PC-9 (cell line): ENCODE measurements around the gene NTN4. TPM values are rescaled to one million over a fixed set of nuclear protein-coding genes. Genes with fewer than 3 reads are reported as not detected.

Experiments used
- BruUV-seq: library from RNA; stranded (reverse); fragments of 400-500 nt; replicated peaks from 2 replicates; lab custom pipeline; 2021; lab: Mats Ljungman, UMichigan
- CTCF ChIA-PET: fragments of 300-600 bp; sonication (Branson Sonifier 250); formaldehyde crosslinking; loops from one replicate; lab custom pipeline; 2022; ENCODE audit warnings: antibody characterized with exemption; lab: Charles Lee
- POLR2A ChIA-PET: fragments of 300-600 bp; sonication (Branson Sonifier 250); formaldehyde crosslinking; loops from one replicate; lab custom pipeline; 2022; ENCODE audit warnings: antibody characterized with exemption; ENCODE audit not compliant: unreplicated experiment; lab: Charles Lee
- DNase-seq, 2 experiments: peaks; one replicate each; pipeline versions ENCODE4 v3.0.0 to v3.0.0-alpha.2; 2015 to 2022; ENCODE audit warnings: mixed read lengths in 1 of 2
- H2AFZ ChIP-seq: fragments of 200-600 bp; sonication (generic); 2 replicates; pipeline ENCODE4 v1.8.1; 2017; ENCODE audit warnings: antibody characterized with exemption
- H3F3A ChIP-seq: fragments of 200-600 bp; sonication (generic); 2 replicates; pipeline ENCODE4 v1.8.1; 2017; ENCODE audit warnings: antibody characterized with exemption, mild to moderate bottlenecking, low read depth; ENCODE audit not compliant: insufficient read depth
- H3K27ac ChIP-seq: fragments of 200-600 bp; sonication (generic); 2 replicates; pipeline ENCODE4 v1.6.1; 2016; ENCODE audit warnings: mixed run types
- H3K27me3 ChIP-seq: fragments of 200-600 bp; sonication (generic); 2 replicates; pipeline ENCODE4 v1.6.1; 2016; ENCODE audit warnings: low read depth, mixed run types; ENCODE audit not compliant: insufficient read depth
- H3K36me3 ChIP-seq: fragments of 200-600 bp; sonication (generic); 2 replicates; pipeline ENCODE4 v1.6.1; 2016; ENCODE audit warnings: low read depth, mixed run types
- H3K4me1 ChIP-seq: fragments of 200-600 bp; sonication (generic); replicated peaks from 2 replicates; pipeline ENCODE4 v1.6.1; 2016; ENCODE audit warnings: mixed run types; ENCODE audit not compliant: insufficient read depth
- H3K4me2 ChIP-seq: fragments of 200-600 bp; sonication (generic); 2 replicates; pipeline ENCODE4 v1.6.1; 2017; ENCODE audit warnings: mixed run types
- H3K4me3 ChIP-seq: fragments of 200-600 bp; sonication (generic); 2 replicates; pipeline ENCODE4 v1.6.1; 2016; ENCODE audit warnings: mixed run types
- H3K79me2 ChIP-seq: fragments of 200-600 bp; sonication (generic); 2 replicates; pipeline ENCODE4 v1.6.1; 2017; ENCODE audit warnings: low read depth, mixed run types
- H3K9me2 ChIP-seq: fragments of 200-600 bp; sonication (generic); 2 replicates; pipeline ENCODE4 v1.8.1; 2017; ENCODE audit warnings: mild to moderate bottlenecking; ENCODE audit not compliant: insufficient read depth
- H3K9me3 ChIP-seq: fragments of 200-600 bp; sonication (generic); 2 replicates; pipeline ENCODE4 v1.8.1; 2016; ENCODE audit warnings: low read depth; ENCODE audit not compliant: insufficient read depth
- H4K20me1 ChIP-seq: fragments of 200-600 bp; sonication (generic); 2 replicates; pipeline ENCODE4 v1.8.1; 2017; ENCODE audit not compliant: insufficient read depth
- CTCF ChIP-seq: fragments of 200-600 bp; sonication (generic); conservative IDR thresholded peaks from 2 replicates; pipeline ENCODE4 v1.6.1; 2017; ENCODE audit warnings: mixed run types, antibody characterized with exemption, mild to moderate bottlenecking, moderate library complexity
- EZH2 ChIP-seq: fragments of 200-600 bp; sonication (generic); IDR thresholded peaks from 2 replicates; pipeline ENCODE4 v1.8.0; 2017; ENCODE audit warnings: antibody characterized with exemption, low read depth
- intact Hi-C: fragments of 100-400 bp; cut with micrococcal nuclease; formaldehyde crosslinking; loops from one replicate; pipeline ENCODE4 v1.10.0; 2022; ENCODE audit not compliant: unreplicated experiment
- total RNA-seq: library from RNA; stranded (reverse); gene quantifications from 2 replicates; pipeline ENCODE4 v1.2.3, GENCODE V29; 2021

The NTN4 gene
- total RNA-seq, 1 experiment from 2014 or later = 41.5 TPM

DNA sequence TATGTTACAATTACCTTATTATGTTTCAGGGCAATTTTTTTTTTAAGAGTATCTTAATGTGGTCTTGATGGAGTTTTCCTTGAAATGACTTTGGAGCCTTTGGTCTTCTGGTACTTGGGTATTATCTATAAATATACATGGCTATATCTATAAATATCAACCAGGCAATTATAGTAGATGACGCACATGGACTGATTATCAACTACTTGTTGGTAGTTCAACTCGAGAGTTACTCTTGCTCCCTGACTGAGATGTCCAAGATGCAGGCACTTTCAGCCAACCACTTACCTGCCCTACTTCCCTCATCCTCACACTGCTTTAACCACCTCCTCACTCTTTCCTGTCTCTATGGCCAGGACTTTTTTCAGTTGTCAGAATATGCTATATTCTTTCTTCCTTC is 85.4 kb downstream of the NTN4 start:
- Histone ChIP-seq H2AFZ (no peak overlapping the region), H3K4me3 (no peak overlapping the region), H3K9me3 (no peaks in the 10 kb centered on the region), H3K4me1 (peaks cover 25% of the 10 kb centered on the region), H3K79me2 (no peaks in the 10 kb centered on the region; the same call in 1 of the 2 replicates), H3K27me3 (no peaks in the 10 kb centered on the region), H3K4me2 (no peak overlapping the region), H3K9me2 (no peaks in the 10 kb centered on the region), H3K36me3 (peaks cover 35% of the 10 kb centered on the region), H3F3A (peaks cover 36% of the 10 kb centered on the region), H4K20me1 (no peaks in the 10 kb centered on the region), H3K27ac (0 out of 2 replicates have a peak overlapping the region, but pooled peaks have one; percentile 10)
- no TSS peak for BruUV-seq
- DNase-seq = no peak
- intact Hi-C loops = no loop called here
- ChIA-PET POLR2A (no interaction called here), CTCF (no interaction called here)
- no peak for TF ChIP-seq CTCF
- no peak for TF ChIP-seq EZH2

GRCh38 chr12:95703986-95704385 is 86.6 kb downstream of the NTN4 start:
- POLR2A ChIA-PET = interaction anchor here (0.6 kb wide), 1 partner anchor 708 kb away, joined by 3 read pairs; no protein-coding TSS in a partner anchor
- TF ChIP-seq EZH2 (no peak), CTCF (no peak)
- Histone ChIP-seq H3K9me2 (no peaks in the 10 kb centered on the region), H3K27me3 (no peaks in the 10 kb centered on the region), H3K9me3 (no peaks in the 10 kb centered on the region), H2AFZ (no peak overlapping the region), H3F3A (peaks cover 48% of the 10 kb centered on the region), H3K4me2 (no peak overlapping the region), H3K27ac (peak overlapping the region; percentile 96; the same call in 1 of the 2 replicates), H3K4me3 (no peak overlapping the region), H3K4me1 (peaks cover 36% of the 10 kb centered on the region), H4K20me1 (no peaks in the 10 kb centered on the region), H3K79me2 (no peaks in the 10 kb centered on the region; the same call in 1 of the 2 replicates), H3K36me3 (peaks cover 38% of the 10 kb centered on the region)
- no TSS peak for BruUV-seq
- no peak for DNase-seq
- CTCF ChIA-PET = no interaction called here
- intact Hi-C loops = loop anchor here (5.0 kb wide), 2 partner anchors 82 to 98 kb away; no protein-coding TSS in a partner anchor

GRCh38 chr12:95701722-95702418 is 88.7 kb downstream of the NTN4 start:
- peak overlapping the region; percentile 96 for H3K27ac ChIP-seq
- ChIA-PET POLR2A (no interaction called here), CTCF (no interaction called here)
- H2AFZ ChIP-seq = no peak overlapping the region
- BruUV-seq = no TSS peak
- TF ChIP-seq CTCF = no peak
- no peak for TF ChIP-seq EZH2
- H3F3A ChIP-seq = peaks cover 49% of the 10 kb centered on the region
- peaks cover 46% of the 10 kb centered on the region for H3K36me3 ChIP-seq
- no peaks in the 10 kb centered on the region; the same call in 1 of the 2 replicates for H3K79me2 ChIP-seq
- H3K4me1 ChIP-seq = peaks cover 37% of the 10 kb centered on the region
- DNase-seq = peak; percentile 41 to 97
- no peak overlapping the region for H3K4me3 ChIP-seq
- H3K27me3 ChIP-seq = no peaks in the 10 kb centered on the region
- intact Hi-C loops = loop anchor here (2.0 to 5.0 kb wide), 3 partner anchors 69 to 100 kb away; no protein-coding TSS in a partner anchor
- H3K9me3 ChIP-seq = no peaks in the 10 kb centered on the region
- no peaks in the 10 kb centered on the region for H3K9me2 ChIP-seq
- no peaks in the 10 kb centered on the region for H4K20me1 ChIP-seq
- peak overlapping the region; percentile 46; the same call in 1 of the 2 replicates for H3K4me2 ChIP-seq
